Panc1 (cell line): ENCODE data around the gene ARPC4. TPM values are rescaled to one million over a fixed set of nuclear protein-coding genes. Genes with fewer than 3 reads are reported as not detected.
A peak's percentile ranks its signal among the peaks of the same experiment; 100 is the strongest.

Experiments
- ATAC-seq: fragments of 200-7000 bp; cut with Tn5 transposase; 2 replicates; pipeline ENCODE4 v1.9.1; 2020; ENCODE audit warnings: mild to moderate bottlenecking, moderate library complexity
- BruUV-seq: library from RNA; stranded (reverse); fragments of 400-500 nt; replicated peaks from 2 replicates; lab custom pipeline; 2021; lab: Mats Ljungman, UMichigan
- CTCF ChIA-PET: fragments of 300-600 bp; sonication (Branson Sonifier 250); formaldehyde crosslinking; loops from one replicate; lab custom pipeline; 2022; ENCODE audit warnings: antibody characterized with exemption; lab: Charles Lee
- POLR2A ChIA-PET: fragments of 300-600 bp; sonication (Branson Sonifier 250); formaldehyde crosslinking; loops from one replicate; lab custom pipeline; 2022; ENCODE audit warnings: antibody characterized with exemption; lab: Charles Lee
- DNase-seq: peaks from one replicate; pipeline ENCODE4 v3.0.0-alpha.2; 2010; ENCODE audit warnings: low read depth, low spot score
- H3K27ac ChIP-seq: 2 replicates; pipeline ENCODE4 v1.5.1; 2011; ENCODE audit warnings: mild to moderate bottlenecking, low read length, inconsistent platforms
- H3K27me3 ChIP-seq: fragments of 200-500 bp; sonication (Bioruptor generic); 2 replicates; pipeline ENCODE4 v1.6.0; 2014; ENCODE audit warnings: low read length, inconsistent platforms; ENCODE audit not compliant: control insufficient read depth, insufficient read depth
- H3K36me3 ChIP-seq: fragments of 200-500 bp; sonication (Bioruptor generic); 2 replicates; pipeline ENCODE4 v1.5.1; 2014; ENCODE audit warnings: inconsistent platforms, mild to moderate bottlenecking, low read length, moderate library complexity; ENCODE audit not compliant: control insufficient read depth, insufficient read depth
- H3K4me1 ChIP-seq: 2 replicates; pipeline ENCODE4 v1.5.1; 2011; ENCODE audit warnings: inconsistent platforms, mild to moderate bottlenecking, low read length, moderate library complexity; ENCODE audit not compliant: control insufficient read depth, insufficient read depth
- H3K4me3 ChIP-seq, 2 experiments: 2 replicates each; pipeline ENCODE4 v1.5.1; 2011 to 2012; ENCODE audit warnings: low read depth in 2 of 2, low read length in 2 of 2, mild to moderate bottlenecking in 2 of 2, inconsistent platforms in 1 of 2, moderate library complexity in 1 of 2
- H3K9me3 ChIP-seq: fragments of 200-500 bp; sonication (Bioruptor generic); 2 replicates; pipeline ENCODE4 v1.5.1; 2014; ENCODE audit warnings: low read depth, mild to moderate bottlenecking, inconsistent platforms, low read length, moderate library complexity; ENCODE audit not compliant: control insufficient read depth, insufficient read depth
- CTCF ChIP-seq: fragments of 450-650 bp; IDR thresholded peaks from 2 replicates; pipeline ENCODE4 v1.5.1; 2017; ENCODE audit warnings: mild to moderate bottlenecking
- POLR2AphosphoS5 ChIP-seq: IDR thresholded peaks from 2 replicates; pipeline ENCODE4 v1.6.1; 2012; ENCODE audit warnings: mild to moderate bottlenecking, low read depth, low read length, moderate library complexity
- REST ChIP-seq, 2 experiments: IDR thresholded peaks; 2 replicates each; pipeline ENCODE4 v1.6.1; 2011 to 2012; ENCODE audit warnings: low read depth in 2 of 2, control low read depth in 1 of 2, low read length in 1 of 2, mild to moderate bottlenecking in 1 of 2, moderate library complexity in 1 of 2; ENCODE audit not compliant: insufficient read depth in 1 of 2
- SIN3A ChIP-seq: IDR thresholded peaks from 2 replicates; pipeline ENCODE4 v1.6.1; 2012; ENCODE audit warnings: low read depth, mild to moderate bottlenecking, low read length, moderate library complexity, borderline replicate concordance; ENCODE audit not compliant: insufficient read depth
- TCF7L2 ChIP-seq: IDR thresholded peaks from 2 replicates; pipeline ENCODE4 v1.6.1; 2011; ENCODE audit warnings: mild to moderate bottlenecking, low read depth, low read length, inconsistent platforms
- in situ Hi-C: cut with HindIII; loops from 2 replicates; pipeline ENCODE4 v1.10.0; 2016; ENCODE audit warnings: low sequenced_read_pairs, low pct_unique_long_range_greater_than_20kb
- intact Hi-C: fragments of 100-400 bp; cut with micrococcal nuclease; formaldehyde crosslinking; loops from one replicate; pipeline ENCODE4 v1.10.0; 2022; ENCODE audit not compliant: unreplicated experiment
- total RNA-seq: library from RNA; stranded (reverse); gene quantifications from one replicate; pipeline ENCODE4 v1.2.1, GENCODE V29; 2021; ENCODE audit not compliant: unreplicated experiment

The ARPC4 gene
- total RNA-seq, 1 experiment from 2014 or later, result 117 TPM

- peaks cover 15% of the 10 kb centered on the region for H3K4me1 ChIP-seq
- in situ Hi-C loops (no loop called here), intact Hi-C loops (no loop called here)
- ChIA-PET POLR2A (interaction anchor here (0.5 to 0.8 kb wide), 3 partner anchors 17 to 451 kb away, joined by 3 to 8 read pairs (median 4); partner anchors contain the start of gene ARPC4), CTCF (no interaction called here)
- H3K36me3 ChIP-seq, result 0 out of 2 replicates have a peak, but pooled peaks cover 2% of the 10 kb centered on the region
- peak within 1 kb of the TSS; percentile 49 to 52 for H3K4me3 ChIP-seq
- BruUV-seq, result no TSS peak
- DNase-seq, result no peak
- peak; percentile 84 for ATAC-seq
- no peaks in the 10 kb centered on the region for H3K9me3 ChIP-seq
- TF ChIP-seq POLR2AphosphoS5 (peak; percentile 69), SIN3A (no peak), REST (IDR thresholded peaks at IDR 0.05; ENCODE audit: insufficient read depth in 1 of 2, low read depth in 2 of 2, low read length in 1 of 2) (0 out of 4 replicates have a peak, but pooled peaks of 1 of the 2 experiments have one; percentile 26)
- H3K27me3 ChIP-seq, result no peaks in the 10 kb centered on the region
- peak within 1 kb of the TSS; percentile 65 for H3K27ac ChIP-seq
Measured at GRCh38 chr3:9809615-9810432, 16.9 kb downstream of the ARPC4 start, which contains the start of gene TTLL3. TSS of gene TTLL3 (plus strand) at chr3:9810262. CDS start at chr3:9810662, 400 bp downstream.

DNA sequence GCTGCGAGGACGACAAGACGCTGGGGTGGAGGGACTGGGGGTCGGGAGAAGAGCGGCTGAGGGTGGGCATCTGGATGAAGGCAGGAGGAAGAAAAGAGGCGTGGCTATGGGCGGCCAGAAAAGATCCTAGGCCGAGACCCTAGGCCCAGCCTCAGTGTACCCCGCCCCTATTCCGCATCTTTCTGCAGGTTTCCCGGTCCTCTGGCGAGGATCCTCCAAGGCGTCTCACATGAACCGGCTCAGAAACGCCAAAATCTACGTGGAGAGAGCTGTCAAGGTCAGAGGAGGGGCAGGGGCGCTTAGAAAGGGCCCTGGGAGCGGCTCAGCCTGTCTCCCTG is 17.5 kb downstream of the ARPC4 start:
- intact Hi-C loops (no loop called here), in situ Hi-C loops (no loop called here)
- ChIA-PET POLR2A (interaction anchor here (0.6 kb wide), 1 partner anchor 306 kb away, joined by 3 read pairs; no protein-coding TSS in a partner anchor), CTCF (no interaction called here)
- Histone ChIP-seq H3K27me3 (no peaks in the 10 kb centered on the region), H3K9me3 (no peaks in the 10 kb centered on the region), H3K4me3 (peak overlapping the region; percentile 49 to 52), H3K27ac (peak overlapping the region; percentile 63), H3K4me1 (peaks cover 15% of the 10 kb centered on the region), H3K36me3 (no peaks in the 10 kb centered on the region)
- ATAC-seq, result no peak; the same call in 1 of the 2 replicates
- BruUV-seq, result no TSS peak
- no peak for DNase-seq
- TF ChIP-seq SIN3A (no peak), CTCF (no peak), POLR2AphosphoS5 (no peak), TCF7L2 (no peak), REST (IDR thresholded peaks at IDR 0.05; ENCODE audit: insufficient read depth in 1 of 2, low read depth in 2 of 2, low read length in 1 of 2) (no peak)
